ENCODE data around the gene AXIN2. TPM values are rescaled to one million over a fixed set of nuclear protein-coding genes. Genes with fewer than 3 reads are reported as not detected.

The AXIN2 gene
- total RNA-seq, 1 experiment from 2014 or later = 4.2 TPM

GRCh38 chr17:65554553-65555223, 6.8 kb downstream of the AXIN2 start:
- Histone ChIP-seq H3K36me3 (peaks cover 16% of the 10 kb centered on the region), H3K27ac (no peak overlapping the region), H3K4me1 (replicated peaks) (peaks cover 5% of the 10 kb centered on the region), H3K27me3 (replicated peaks) (no peaks in the 10 kb centered on the region), H3K9me3 (replicated peaks) (no peaks in the 10 kb centered on the region), H3K4me3 (no peak overlapping the region)
- no peak for DNase-seq (ENCODE audit: low read depth in 1 of 2, low spot score in 2 of 2)

DNA sequence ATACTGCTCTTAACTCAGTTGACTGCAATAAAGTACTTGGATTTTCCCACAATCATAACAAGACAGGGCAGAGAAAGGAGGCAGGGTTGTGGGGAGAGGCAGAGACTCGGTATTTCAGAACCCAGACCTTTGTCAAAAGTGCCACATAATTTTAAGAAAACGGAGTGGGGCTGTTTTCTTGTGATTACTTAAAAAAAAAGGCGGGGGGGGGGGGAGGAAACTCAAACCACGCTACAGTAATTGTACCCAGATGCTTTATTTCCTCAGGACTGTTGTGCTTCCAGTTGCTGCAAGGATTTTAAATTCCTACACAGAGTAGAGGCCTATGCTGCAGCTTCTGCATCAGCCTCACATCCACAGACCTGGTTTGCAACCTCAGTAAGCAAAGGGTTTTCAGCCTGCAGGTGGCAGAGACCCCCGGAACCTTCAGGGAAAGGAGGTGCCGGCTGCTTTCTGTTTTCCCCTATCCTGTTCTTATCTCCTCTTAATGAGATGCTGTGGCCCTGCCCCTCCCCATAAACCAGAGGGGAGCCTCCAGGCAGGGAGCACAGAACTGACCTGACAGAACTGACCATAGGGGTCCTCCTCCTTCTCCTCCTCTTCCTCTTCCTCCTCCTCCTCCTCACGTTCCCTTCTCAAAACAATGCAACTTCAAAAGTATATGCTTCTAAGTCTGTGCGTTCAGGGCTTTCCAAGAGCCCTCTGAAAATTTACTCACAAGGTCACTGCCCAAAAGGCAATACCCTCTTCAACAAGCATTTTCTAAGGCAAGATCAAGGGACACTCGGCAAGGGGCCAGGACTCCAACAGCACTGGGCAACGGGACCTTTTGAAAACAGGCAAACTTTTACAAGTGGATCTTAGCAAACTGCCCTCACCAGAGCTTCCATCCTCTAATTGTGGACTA, 7.5 kb downstream of the AXIN2 start:
- H3K9me3 ChIP-seq (replicated peaks) = no peaks in the 10 kb centered on the region
- H3K4me3 ChIP-seq = no peak overlapping the region
- peak in 1 of 2 experiments; percentile 57 for DNase-seq (ENCODE audit: low read depth in 1 of 2, low spot score in 2 of 2)
- H3K27me3 ChIP-seq (replicated peaks) = no peaks in the 10 kb centered on the region
- no peaks in the 10 kb centered on the region for H3K4me1 ChIP-seq (replicated peaks)
- H3K36me3 ChIP-seq = peaks cover 22% of the 10 kb centered on the region
- peak overlapping the region; percentile 33; the same call in 1 of the 2 replicates for H3K27ac ChIP-seq

DNA sequence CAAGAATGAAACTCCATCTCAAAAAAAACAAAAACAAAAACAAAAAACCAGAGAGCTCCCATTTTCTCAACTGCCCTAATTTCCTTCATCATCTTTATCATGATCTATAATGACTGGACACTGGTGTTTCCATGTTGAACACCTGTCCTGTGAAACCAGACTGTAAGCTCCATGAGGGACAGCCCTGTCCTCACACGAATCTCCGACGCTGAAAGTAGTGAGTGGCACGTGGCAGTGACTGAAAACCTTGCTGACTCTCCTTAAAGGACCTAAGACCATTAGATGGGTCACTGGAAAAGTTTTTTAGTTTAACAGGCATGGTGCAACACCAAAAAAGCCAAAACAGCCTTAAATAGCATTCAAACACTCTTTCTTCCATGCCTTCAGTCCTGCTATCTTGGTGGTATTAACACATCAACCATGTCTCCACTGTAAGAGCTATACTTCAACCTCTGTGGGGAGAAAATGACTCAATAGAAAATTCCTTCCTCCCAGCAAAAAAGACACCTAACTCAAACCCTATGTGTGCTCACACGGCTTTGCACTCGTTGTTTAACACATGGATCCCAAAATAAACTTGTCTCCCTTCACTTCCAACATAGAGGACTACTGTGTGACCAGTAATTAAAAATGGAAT, 8.3 kb downstream of the AXIN2 start:
- DNase-seq (ENCODE audit: low read depth in 1 of 2, low spot score in 2 of 2) = no peak
- Histone ChIP-seq H3K4me3 (no peak overlapping the region), H3K36me3 (peaks cover 26% of the 10 kb centered on the region), H3K27me3 (replicated peaks) (no peaks in the 10 kb centered on the region), H3K9me3 (replicated peaks) (no peaks in the 10 kb centered on the region), H3K4me1 (replicated peaks) (no peaks in the 10 kb centered on the region), H3K27ac (peak overlapping the region; percentile 33; the same call in 1 of the 2 replicates)

DNA sequence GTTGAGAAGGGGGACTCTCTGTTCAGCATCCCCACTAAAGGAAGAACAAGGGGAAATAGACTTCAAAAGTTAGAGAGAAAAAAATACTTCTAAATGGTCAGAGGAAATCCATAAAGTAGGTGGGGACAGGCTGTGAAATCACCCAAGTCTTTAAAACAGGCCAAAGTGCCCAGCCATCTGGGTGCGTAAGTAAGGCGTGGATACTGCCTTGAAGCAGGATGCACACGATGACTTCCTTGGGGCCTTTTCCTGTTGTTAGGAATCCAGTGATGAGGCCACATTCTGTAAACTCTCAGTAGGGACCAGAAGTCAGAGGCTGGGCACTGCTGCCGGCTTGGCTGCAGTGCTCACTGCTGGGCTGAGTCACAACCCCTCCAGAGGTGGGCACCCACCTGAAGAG, 9.2 kb downstream of the AXIN2 start:
- Histone ChIP-seq H3K27me3 (replicated peaks) (no peaks in the 10 kb centered on the region), H3K4me3 (no peak overlapping the region), H3K27ac (no peak overlapping the region), H3K4me1 (replicated peaks) (no peaks in the 10 kb centered on the region), H3K36me3 (peaks cover 25% of the 10 kb centered on the region), H3K9me3 (replicated peaks) (no peaks in the 10 kb centered on the region)
- DNase-seq (ENCODE audit: low read depth in 1 of 2, low spot score in 2 of 2) = no peak

DNA sequence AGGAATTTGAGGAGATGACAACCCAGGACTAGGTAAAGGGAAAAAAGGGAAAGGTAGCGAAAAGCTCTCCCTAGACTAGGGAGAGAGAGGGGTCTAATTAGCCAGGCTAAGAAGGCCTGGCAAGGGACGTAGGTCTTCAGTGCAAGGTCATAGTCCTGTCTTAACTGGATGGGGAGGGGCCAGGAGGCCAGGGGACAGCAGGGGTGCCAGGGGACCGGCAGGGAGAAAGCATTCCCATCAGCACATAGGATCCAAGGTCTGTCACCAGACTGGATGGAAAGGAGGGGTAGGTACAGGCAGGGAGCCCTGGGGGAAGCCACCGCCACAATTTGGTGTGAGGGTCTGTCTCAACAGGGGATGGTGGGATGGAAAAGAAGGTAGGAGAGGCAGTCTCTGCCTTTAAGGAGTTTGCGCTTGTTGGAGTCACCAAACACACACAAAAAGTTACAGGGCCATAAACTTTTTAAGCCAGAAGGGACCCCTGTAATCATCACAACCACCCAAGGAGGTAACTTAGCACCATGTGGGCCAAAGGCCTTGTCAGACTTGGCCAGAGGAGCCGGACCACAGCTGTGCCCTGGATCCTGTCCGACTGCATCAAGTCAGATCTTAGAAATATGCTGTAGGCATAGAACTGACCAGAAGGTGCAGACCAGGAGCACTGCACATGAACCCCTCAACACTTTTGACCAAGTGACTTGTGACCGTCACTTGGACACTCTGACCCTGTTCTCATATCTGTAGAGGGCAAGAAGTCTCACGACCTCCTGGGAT, 10.0 kb downstream of the AXIN2 start:
- Histone ChIP-seq H3K4me1 (replicated peaks) (no peaks in the 10 kb centered on the region), H3K27ac (no peak overlapping the region), H3K36me3 (peaks cover 25% of the 10 kb centered on the region), H3K9me3 (replicated peaks) (no peaks in the 10 kb centered on the region), H3K27me3 (replicated peaks) (no peaks in the 10 kb centered on the region), H3K4me3 (no peak overlapping the region)
- no peak for DNase-seq (ENCODE audit: low read depth in 1 of 2, low spot score in 2 of 2)

DNA sequence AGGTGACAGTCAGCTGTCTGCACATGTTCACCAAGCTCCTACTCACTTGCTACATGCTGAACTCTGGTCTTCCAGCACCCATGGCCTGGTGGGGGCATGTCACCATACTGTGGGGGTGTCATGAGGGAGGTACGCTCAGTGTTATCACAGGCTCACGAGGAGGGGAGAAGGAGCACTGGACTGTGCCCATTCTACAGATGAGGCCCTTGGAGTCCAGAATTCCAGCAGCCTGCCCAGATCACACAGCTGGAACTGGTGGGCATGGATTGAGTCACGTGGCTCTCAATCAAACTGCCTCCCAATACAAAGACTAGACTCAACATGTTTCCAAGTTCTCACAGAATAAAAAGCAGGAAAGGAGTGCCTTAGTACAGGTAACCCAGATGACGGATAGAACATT, 10.7 kb downstream of the AXIN2 start:
- Histone ChIP-seq H3K4me1 (replicated peaks) (no peaks in the 10 kb centered on the region), H3K27me3 (replicated peaks) (no peaks in the 10 kb centered on the region), H3K36me3 (peaks cover 23% of the 10 kb centered on the region), H3K9me3 (replicated peaks) (no peaks in the 10 kb centered on the region), H3K27ac (no peak overlapping the region), H3K4me3 (no peak overlapping the region)
- no peak for DNase-seq (ENCODE audit: low read depth in 1 of 2, low spot score in 2 of 2)

- Histone ChIP-seq H3K9me3 (replicated peaks) (no peaks in the 10 kb centered on the region), H3K4me3 (no peak overlapping the region), H3K4me1 (replicated peaks) (no peaks in the 10 kb centered on the region), H3K36me3 (peaks cover 21% of the 10 kb centered on the region), H3K27ac (no peak overlapping the region), H3K27me3 (replicated peaks) (no peaks in the 10 kb centered on the region)
- no peak for DNase-seq (ENCODE audit: low read depth in 1 of 2, low spot score in 2 of 2)
Measured at GRCh38 chr17:65550075-65550662, 11.3 kb downstream of the AXIN2 start.

- no peaks in the 10 kb centered on the region for H3K4me1 ChIP-seq (replicated peaks)
- no peak for DNase-seq (ENCODE audit: low read depth in 1 of 2, low spot score in 2 of 2)
Measured at GRCh38 chr17:65548269-65548969, 13.0 kb downstream of the AXIN2 start.

GRCh38 chr17:65547253-65547670, 14.2 kb downstream of the AXIN2 start:
- H3K27ac ChIP-seq = no peak overlapping the region
- H3K27me3 ChIP-seq (replicated peaks) = no peaks in the 10 kb centered on the region
- no peak overlapping the region for H3K4me3 ChIP-seq
- no peak for DNase-seq (ENCODE audit: low read depth in 1 of 2, low spot score in 2 of 2)
- peaks cover 5% of the 10 kb centered on the region for H3K4me1 ChIP-seq (replicated peaks)
- no peaks in the 10 kb centered on the region for H3K9me3 ChIP-seq (replicated peaks)
- H3K36me3 ChIP-seq = peaks cover 21% of the 10 kb centered on the region

More at GRCh38 chr17:65548269-65548969, 13.0 kb downstream of the AXIN2 start:
- H3K27me3 ChIP-seq (replicated peaks) = no peaks in the 10 kb centered on the region
- H3K36me3 ChIP-seq = peaks cover 21% of the 10 kb centered on the region
- H3K4me3 ChIP-seq = no peak overlapping the region
- no peaks in the 10 kb centered on the region for H3K9me3 ChIP-seq (replicated peaks)
- H3K27ac ChIP-seq = no peak overlapping the region

DNA sequence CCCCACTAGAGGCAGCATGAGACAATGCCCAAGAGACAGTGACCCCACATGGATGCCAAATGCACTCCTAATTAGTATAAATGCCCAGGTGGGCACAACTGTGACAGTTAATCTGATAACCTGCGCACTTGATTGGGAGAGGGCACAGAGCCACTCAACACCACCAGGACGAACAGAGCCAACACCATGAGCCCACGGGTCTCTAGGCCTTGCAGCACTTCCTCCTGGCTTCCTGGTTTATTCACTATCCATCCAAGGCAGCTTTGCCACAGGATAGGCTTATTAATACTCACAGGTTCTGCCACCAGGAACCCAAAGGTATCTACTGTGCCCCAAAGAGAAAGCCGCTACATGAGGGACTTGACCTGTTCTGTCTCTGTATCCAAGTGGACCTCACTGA, 14.9 kb downstream of the AXIN2 start:
- no peaks in the 10 kb centered on the region for H3K9me3 ChIP-seq (replicated peaks)
- no peak for DNase-seq (ENCODE audit: low read depth in 1 of 2, low spot score in 2 of 2)
- H3K27me3 ChIP-seq (replicated peaks) = no peaks in the 10 kb centered on the region
- no peak overlapping the region for H3K4me3 ChIP-seq
- no peak overlapping the region for H3K27ac ChIP-seq
- peaks cover 21% of the 10 kb centered on the region for H3K36me3 ChIP-seq
- peaks cover 5% of the 10 kb centered on the region for H3K4me1 ChIP-seq (replicated peaks)

DNA sequence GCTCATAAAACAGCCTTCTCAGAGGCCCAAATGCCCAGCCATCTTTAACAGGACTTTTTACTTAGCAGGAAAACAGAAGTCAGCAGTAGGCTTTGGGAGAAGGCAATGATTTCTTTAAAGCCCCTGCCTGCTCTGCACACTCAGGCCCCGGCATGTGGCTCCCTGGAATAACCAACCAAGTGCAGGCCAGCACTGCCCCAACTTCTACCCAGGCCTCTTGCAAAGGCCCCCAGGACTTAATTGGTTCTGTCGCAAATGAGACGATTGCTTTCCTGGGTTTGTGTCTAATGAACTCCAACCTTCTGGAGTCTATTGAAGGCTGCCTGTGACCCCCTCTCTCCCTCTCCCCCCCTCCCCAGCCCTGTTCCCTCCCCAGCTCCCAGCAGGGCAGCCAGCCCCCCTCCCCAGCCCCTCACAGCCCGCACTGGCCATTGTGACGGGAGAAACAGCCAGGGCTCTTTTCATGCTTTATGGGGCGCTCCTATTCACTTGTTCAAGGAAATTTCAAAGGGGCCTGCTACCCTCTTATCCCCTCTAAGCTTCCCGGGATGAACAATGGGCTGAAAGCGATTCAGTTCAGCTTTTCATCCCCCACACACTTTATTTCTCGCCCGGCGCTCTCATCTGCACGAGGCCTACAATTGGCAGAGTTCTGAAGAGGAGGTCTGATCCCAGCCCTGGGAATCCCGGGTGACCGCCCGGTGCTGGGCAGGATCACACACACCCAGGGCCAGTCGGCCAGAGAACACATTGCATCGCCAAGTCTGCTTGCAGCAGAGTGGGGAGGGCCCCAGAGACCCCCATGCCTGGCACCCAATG, 15.5 kb downstream of the AXIN2 start:
- Histone ChIP-seq H3K27me3 (replicated peaks) (no peaks in the 10 kb centered on the region), H3K36me3 (peaks cover 21% of the 10 kb centered on the region), H3K4me1 (replicated peaks) (peaks cover 5% of the 10 kb centered on the region), H3K9me3 (replicated peaks) (no peaks in the 10 kb centered on the region), H3K4me3 (no peak overlapping the region), H3K27ac (no peak overlapping the region)
- no peak for DNase-seq (ENCODE audit: low read depth in 1 of 2, low spot score in 2 of 2)

GRCh38 chr17:65544672-65545071, 16.8 kb downstream of the AXIN2 start:
- Histone ChIP-seq H3K36me3 (peaks cover 21% of the 10 kb centered on the region), H3K4me1 (replicated peaks) (peaks cover 5% of the 10 kb centered on the region), H3K4me3 (no peak overlapping the region), H3K27ac (no peak overlapping the region), H3K9me3 (replicated peaks) (no peaks in the 10 kb centered on the region), H3K27me3 (replicated peaks) (no peaks in the 10 kb centered on the region)
- DNase-seq (ENCODE audit: low read depth in 1 of 2, low spot score in 2 of 2) = no peak

All from SJSA1 (cell line).